GM19025 (cell line): ENCODE measurements around the gene GABPB1.

ENCODE experiments used
- ATAC-seq: cut with Tn5 transposase; IDR thresholded peaks from one replicate; pipeline ENCODE4 v1.9.1; 2021; ENCODE audit warnings: mild to moderate bottlenecking, low read depth, moderate library complexity; ENCODE audit not compliant: unreplicated experiment

GABPB1 gene

DNA sequence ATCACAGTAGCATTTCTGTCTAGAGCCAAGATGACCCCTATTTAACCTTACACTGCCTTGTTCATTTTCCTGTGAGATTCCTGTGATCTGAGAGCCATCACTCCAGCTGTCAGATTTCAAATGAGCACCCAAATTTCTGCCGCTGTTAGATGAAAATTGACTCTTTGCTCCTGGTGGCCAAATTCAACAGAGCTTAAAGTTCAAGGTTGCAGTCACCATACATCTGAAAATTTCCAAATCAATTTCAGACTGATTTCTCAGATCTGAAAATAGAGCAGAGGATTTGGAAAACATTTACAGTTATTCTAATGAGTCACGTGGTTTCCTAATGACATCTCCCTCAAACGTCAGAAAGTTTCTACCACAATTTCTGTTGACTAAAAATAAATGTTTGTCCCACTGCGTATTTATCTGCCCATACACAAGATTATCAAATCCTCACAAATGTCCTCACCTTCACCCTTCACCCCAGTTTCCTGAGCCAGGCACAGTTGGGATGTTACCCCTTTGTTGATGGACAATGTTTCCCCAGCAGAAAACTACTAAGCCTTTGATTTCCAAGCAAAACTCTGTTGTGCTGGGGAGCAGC, 105.9 kb downstream of the GABPB1 start:
- ATAC-seq = no peak

DNA sequence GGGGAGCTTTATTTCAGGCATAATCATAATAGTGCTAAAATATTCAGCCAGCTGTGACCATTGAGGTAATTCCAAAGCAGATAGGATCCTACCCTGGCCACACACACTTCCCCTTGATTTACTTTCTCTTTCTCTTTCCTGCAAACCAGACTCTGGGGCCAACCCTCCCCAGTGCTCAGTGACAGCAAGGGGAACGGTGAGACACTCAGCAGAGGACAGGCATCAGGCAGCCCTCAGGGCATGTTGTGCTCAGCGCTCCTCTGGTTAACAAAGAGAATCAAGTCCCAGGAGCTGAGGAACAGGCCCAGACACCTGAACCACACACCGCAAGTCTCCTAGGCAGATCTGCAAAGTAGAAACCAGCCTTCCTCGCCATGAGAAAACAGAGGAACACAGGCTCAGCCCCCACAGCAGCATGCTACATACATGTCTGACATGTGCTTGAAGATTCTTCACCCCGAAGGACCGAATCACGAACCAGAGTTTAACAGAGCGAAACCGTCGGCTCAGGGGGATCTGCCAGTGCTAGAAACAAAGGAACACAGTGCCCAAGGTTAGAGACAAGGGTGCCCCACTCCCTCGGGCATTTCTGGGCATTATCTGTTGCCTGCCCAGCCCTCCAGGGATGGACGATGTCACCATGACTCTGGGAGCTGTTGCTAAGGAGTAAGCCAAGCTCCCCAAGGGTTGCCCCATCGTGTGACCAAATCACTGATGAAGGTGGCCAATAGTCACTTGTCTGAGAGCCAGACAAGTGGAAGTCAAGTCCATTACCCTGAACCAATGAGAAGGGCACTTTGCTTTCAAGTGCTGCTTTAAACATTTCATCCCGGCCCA, 107.0 kb downstream of the GABPB1 start:
- peak; percentile 96 for ATAC-seq

DNA sequence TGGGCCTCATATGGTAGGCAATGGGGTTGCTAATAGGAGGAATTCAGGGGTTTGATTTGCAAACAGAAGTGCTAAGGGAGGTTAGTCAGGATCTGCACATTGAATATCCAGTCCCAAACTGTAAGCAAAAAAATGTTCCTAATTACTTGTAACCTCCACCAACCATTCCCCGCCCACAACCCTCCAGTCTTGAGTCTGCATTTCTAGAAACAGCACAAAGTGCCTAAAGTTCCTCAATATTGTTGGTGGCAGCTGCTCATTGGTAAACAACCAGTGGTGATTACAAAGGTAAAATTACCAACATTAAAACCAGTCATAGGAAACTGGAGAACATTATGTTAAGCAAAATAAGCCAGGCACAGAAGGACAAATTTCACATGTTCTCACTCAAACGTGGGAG, 108.4 kb downstream of the GABPB1 start:
- no peak for ATAC-seq

DNA sequence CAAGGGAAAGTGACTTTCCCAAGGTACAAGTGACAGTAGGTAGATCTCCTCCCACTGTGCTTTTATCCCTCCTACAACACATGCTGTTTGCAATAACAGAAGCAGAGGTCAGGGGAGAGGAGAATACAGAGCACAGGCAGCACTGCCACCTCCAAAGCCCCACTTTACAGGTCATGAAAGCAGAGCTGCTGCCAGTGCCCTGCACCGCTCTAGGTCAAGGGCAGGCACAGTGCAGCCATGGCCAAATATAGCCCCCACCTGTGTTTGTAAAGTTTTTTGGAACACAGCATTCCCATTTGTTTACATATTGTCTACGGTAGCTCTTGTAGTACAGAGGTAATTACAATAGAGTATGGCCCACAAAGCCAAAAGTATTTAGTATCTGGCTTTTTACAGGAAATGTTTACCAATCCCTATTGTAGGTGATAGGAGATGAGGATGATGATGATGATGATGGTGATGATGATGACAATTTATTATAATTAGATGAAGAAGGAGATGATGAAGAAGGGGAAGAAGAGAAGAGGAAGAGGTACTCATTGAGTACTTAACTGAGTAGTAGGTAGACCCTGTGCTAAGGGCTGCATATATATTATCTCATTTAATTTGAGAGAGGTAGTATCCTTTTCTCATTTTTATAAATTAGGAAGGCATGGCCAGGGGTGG, 109.9 kb downstream of the GABPB1 start:
- no peak for ATAC-seq

DNA sequence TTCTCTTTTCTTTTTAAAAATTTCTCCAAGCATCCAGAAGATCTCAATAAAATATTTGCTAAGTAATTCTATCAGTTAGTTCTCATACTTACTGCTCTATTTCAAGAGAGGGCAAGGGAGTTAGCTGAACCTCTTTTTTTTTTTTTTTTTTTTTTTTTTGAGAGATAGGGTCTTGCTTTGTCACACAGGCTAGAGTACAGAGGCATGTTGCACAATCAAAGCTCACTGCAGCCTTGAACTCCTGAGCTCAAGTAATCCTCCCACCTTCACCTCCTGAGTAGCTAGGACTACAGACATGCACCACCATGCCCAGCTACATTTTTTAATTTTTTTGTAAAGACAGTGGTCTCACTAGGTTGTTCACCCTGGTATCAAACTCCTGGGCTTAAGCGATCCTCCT, 110.8 kb downstream of the GABPB1 start:
- ATAC-seq = no peak

DNA sequence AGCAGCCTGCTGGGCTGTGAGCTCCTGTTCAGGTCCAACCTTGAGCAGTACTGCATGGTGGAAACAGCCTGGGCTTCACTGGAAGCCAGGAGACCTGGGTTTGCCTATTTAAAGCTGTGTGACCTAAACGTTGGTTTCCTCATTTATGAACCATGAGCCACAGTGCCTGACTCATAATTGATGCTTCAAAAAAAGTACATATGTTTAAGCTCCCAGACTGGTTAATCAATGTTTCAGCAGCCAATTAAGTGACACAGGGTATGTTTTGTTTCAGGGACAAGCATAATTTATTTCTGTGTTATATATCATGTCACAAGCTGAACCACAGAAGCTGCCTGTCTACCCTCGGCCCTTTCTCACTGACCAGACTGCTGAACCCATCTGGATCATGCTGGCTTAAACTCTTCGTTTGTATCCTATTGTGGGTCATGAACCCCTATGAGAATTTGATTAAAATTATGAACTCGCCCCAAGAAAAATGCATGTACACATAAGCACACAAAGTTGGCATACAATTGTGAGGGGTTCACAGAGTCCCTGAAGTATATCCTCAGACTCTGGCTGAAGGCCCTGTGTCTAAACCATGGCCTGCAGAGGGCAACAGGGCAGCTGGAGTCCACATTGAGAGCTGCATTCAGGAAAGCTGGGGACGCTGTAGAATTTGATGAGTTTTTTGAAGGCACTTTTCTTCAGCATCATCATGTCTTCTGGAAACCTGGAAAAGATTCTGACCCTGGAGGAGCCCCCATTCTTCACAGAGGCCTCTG, 113.1 kb downstream of the GABPB1 start:
- no peak for ATAC-seq

DNA sequence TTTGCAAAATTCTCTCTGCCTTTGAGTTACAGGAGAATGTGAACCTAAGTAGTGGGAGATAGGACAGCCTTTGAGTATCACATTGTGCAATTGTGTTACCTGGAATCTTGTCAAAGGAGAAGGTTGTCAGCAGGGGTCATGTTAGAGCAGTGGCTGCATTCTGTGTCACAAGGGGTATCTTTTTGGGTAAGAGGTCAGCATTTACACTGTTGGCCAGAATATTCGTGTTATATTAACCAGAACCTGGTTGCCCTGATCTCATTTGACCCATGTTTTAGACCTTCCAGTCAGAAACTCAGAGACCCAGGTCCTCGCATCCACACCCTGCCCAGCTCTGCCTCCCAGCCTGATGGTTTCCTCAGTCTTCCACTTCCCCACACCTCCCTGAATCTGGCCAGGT, 116.7 kb downstream of the GABPB1 start:
- ATAC-seq = no peak

DNA sequence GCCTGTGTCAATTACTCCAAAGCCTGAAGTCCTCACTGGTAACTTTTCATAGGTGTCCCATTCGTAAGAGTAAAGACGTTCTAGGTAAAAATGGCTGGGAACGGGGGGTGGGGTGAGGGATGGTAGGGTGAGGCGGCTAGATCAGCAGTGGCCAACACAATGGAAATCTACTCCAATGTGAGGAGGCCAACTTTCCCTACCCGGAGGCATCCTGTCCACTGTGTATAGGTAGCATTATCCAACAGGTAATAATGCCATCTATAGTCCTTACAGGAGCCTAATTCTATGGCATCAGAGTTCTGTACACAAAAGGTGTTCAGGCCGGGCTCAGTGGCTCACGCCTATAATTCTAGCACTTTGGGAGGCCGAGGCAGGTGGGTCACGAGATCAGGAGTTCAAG, 118.6 kb downstream of the GABPB1 start:
- no peak for ATAC-seq

DNA sequence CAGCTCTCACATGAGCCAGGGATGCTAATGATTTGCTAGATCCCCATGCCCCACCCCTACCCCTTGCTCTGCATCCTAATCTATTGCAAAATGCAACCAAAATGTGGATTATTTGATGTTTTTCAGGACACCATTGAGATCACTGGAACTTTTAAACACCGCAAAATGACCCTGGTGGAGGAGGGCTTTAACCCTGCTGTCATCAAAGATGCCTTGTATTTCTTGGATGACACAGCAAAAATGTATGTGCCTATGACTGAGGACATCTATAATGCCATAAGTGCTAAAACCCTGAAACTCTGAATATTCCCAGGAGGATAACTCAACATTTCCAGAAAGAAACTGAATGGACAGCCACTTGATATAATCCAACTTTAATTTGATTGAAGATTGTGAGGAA, 119.2 kb downstream of the GABPB1 start:
- no peak for ATAC-seq

DNA sequence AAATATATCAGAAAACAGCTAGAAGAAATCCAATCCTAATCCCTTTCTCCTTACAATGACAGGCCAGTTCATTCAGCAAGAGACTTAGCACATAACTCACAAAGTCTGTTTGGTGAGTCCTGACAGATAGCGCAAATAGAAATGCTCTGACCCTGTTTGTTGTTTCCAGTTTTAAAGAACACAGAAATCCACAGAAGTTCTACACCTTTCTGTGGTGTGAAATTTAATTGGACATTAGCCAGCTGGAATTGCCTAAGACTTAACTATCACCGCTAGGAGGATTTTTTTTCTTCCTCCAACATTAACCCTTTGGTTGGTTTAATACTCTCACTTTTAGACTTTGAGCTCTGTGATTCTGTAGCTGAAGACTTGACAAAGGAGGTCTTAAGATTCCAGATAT, 120.2 kb downstream of the GABPB1 start:
- ATAC-seq = no peak

DNA sequence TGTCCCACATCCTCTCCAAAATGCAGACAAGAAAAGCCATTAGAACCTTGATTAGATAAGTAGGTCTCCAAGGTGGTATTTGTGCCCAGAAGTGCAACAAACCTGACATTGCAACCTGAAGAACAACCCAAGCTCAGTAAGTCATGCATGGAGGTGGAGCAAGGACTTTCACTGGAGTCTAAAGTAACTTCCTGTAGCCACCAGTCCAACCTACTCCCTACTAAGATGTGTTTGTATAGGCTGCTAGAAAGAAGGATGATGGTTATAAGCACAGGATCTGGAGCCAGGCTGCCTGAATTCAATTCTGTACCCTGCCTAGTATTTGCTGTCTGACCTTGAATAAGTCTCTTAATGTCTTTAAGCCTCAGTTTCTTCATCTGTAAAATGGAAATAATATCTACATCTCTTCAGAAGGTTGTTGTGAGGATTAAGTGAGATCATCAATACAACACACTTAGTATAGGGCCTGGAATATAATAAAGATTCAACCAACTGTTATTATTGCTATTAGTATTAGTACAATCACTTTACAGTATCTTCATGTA, 121.7 kb downstream of the GABPB1 start:
- ATAC-seq = no peak

DNA sequence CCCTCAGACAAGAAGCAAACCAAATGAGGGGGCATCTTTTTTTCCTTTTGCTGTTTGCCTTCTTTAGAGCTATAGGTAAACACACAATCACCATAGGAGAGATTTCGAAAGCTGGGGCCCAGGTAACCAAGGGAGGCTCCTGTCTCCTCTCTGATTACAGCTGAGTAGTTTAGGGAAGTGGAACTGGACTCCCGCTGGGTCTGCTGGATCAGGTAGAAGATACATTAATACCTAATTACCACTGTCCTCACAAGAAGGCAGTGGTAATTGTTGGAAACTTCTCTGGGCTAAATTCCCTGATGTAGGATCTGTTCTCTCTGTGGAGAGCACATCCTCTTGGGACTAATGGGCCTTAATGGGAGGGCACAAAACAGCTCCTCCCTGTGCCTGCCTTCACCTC, 122.2 kb downstream of the GABPB1 start:
- ATAC-seq = no peak

DNA sequence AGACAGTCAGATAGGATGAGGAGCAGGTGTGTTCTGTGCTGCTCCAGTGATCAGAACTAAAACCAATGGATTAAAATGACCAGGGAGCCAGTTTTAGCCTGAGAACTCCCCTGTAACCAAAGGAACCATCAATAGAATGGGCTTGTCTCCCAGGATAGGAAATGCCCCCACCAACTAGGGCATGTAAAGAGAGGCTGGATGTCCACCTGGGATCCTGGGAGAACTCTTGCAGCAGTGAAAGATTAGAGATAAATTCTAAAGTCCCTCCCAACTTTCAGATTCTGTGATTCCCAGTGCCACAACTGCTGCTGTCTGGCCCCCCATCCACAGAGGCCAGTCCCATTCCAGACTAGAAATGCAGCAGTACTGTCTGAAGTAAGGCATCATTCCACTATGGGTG, 123.2 kb downstream of the GABPB1 start:
- no peak for ATAC-seq

DNA sequence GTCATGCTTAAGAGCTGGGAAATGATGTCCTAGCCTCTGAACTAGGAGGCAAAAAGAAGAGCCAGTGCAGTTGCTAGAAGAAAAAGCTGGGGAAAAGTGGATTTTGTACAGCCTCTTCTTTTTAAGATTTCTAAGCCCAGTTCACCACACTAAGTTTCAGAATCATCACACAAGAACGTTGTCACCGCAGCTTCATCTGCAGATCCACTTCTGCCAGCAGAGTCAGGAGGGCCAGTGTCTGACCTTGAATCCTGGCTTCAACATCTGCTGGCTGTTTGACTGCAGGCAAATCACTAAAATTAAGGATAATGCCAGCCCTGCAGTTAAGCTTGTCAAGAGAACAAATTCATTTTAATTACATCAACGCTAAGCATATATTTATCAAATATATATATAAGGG, 125.7 kb downstream of the GABPB1 start:
- no peak for ATAC-seq

DNA sequence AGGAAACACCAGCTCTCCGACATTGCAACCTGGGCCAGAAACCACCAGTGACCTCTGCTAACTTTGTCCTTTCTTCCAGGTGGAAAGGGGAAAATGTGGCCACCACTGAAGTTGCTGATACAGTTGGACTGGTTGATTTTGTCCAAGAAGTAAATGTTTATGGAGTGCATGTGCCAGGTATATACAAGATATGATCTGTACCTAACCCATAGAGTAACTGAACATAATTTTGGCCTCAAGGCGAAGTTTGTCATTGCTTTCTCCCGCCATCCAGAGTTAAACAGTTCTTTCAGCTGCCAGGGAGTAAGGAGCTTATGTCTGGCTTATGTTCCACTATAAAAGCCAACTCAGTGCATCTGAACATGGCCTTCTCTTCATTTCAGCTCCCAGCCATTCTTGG, 126.1 kb downstream of the GABPB1 start:
- no peak for ATAC-seq

DNA sequence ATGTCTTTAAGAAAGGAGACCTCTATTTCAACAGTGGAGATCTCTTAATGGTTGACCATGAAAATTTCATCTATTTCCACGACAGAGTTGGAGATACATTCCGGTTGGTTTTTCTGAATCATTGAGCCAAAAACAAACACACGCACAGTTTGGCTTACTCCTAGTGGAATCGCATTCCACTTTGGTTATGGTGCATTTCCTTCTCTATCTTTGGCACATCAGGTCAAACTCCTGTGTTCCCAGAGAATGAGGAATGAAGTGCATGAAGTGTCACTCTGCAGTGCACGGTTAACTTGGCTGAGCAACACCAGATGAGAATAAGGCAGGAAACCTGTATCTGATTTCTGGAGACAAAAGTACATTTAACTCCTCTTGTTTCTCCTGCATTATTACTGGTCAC, 127.9 kb downstream of the GABPB1 start:
- ATAC-seq = no peak

DNA sequence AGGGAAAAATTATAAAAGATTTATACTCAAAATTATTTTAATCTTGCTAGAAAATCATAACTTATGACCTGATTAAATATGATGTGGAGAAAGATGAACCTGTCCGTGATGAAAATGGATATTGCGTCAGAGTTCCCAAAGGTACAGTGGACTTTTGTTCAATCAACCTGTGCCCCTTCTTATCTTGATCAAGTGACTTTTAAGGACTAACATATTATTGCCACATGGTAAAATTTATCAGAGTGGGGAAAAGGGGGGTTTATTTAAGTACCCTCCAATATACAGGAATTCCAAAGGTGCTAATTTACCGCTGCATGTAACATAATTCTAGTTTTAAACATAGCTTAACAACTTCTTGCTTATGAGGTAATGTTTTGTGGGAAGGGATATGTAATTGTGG, 129.1 kb downstream of the GABPB1 start:
- no peak for ATAC-seq
